Stimulated activated CD8-positive, alpha-beta memory T cell treated with anti-CD3 and anti-CD28 coated beads, Interleukin-12 subunit alpha, Interleukin-12 subunit beta, amount 100 ng/mL, for 24 hours (primary cell): ENCODE results near the gene FGD6.
"Not testable (repeated sequence)": the region's sequence is repeated elsewhere in the genome, so short reads cannot be mapped to it uniquely, and the experiment has no call there.

ENCODE experiments used
- DNase-seq: peaks from one replicate; pipeline ENCODE4 v3.0.0-alpha.2; 2020; ENCODE audit errors: extremely low read depth

The FGD6 gene

GRCh38 chr12:95217377-95218149 lies at the start of gene FGD6, which contains the start of gene VEZT:
Gene FGD6 (minus strand): TSS chr12:95217467. CDS start chr12:95217240, 227 bp downstream.
Gene VEZT (plus strand): TSS chr12:95217807. CDS start chr12:95217851, 44 bp downstream.
- peak; percentile 88 for DNase-seq

- no peak for DNase-seq
These were observed 49.0 kb upstream of the FGD6 start for GRCh38 chr12:95266254-95266653.

DNA sequence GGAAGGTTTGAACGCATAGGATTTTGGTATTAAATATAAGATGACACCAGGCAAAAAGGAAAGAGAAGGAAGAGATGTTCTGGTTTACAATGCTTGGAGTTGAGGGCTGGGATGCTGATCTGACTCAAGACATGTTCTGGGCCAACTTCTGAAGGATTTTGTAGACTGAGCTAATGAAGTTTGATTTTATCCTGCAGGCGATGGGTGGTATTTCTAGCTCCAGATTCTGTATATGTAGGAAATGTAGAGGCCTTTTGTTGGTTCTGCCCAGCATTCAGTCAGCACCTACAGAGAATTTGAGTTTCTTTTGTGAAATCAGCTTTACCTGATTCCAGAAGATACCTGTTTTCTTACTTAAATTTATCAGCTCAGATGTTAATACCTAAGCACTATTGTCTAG lies 48.5 kb upstream of the FGD6 start:
- DNase-seq, result no peak

DNA sequence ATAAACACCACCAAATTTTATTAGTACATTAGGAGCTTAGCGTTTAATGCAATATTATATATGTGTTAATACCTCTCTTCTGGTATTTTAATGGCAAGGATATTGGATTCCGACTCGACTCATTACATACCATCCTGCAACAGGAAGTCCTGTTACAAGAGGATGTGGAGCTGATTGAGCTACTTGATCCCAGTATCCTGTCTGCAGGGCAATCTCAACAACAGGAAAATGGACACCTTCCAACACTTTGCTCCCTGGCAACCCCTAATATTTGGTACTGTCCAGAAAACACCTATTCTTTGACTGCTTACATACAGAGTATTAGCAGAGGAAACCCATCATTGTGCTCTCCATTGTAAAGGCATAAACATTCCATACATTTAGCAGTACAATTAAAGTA lies 45.5 kb upstream of the FGD6 start:
- no peak for DNase-seq

- no peak for DNase-seq
These were observed 43.8 kb upstream of the FGD6 start for GRCh38 chr12:95261109-95261508.

GRCh38 chr12:95259368-95259767 lies 42.1 kb upstream of the FGD6 start:
- no peak for DNase-seq

DNA sequence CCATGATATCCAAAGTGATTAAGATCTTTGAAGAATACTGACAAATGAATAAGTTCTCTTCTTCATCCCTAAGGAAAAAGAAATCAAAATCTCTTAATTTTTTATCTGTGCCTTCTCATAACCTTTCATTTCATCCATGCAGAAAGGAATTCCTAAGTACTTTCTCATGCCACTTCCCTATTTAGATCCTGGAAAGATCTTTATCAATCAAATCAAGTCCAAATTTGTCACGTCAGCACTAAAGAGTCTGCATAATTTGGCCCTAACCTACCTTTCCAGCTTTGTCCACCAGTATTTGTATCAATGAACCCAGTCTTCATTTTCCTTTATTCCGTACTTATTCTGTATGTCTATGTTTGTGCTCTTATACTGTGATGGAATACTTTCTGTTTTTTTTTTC lies 41.5 kb upstream of the FGD6 start:
- no peak for DNase-seq

DNA sequence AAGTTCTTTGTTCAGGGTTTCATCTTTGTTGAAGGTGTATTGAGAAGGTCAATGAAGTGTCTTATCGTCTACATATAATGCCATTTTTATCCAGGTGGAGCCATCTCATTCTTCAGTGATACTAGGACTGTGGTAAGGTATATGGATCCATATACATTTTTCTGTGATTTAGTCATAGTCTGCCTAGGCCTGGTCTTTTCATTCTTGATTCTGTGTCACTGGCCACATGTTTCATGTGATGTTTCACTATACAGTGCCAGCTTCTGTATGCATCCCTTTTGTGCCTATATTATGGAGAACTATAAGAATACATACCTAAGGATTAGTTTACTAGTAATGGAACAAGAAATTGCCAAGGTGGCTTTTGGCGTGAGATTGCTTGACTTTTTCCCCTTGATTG lies 40.9 kb upstream of the FGD6 start:
- DNase-seq, result no peak

DNA sequence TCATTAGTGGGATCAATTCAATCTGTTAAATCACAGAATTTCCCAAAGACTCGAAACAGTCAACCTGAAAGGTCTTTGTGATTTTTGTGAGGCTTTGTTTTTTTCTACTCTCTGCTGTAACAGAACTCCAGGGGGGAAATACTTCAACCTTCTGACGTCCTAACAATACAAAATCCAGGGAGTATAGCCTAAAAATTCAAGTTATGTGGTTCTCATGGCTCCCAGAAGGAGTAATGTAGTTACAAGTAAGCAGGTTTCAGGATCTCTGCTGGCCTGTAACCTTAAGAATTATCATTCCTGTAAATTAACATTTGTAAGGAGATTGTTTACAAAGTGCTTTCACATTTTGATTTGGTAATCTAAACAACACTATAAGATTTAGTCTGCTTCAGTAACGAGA lies 40.3 kb upstream of the FGD6 start:
- DNase-seq, result no peak

DNA sequence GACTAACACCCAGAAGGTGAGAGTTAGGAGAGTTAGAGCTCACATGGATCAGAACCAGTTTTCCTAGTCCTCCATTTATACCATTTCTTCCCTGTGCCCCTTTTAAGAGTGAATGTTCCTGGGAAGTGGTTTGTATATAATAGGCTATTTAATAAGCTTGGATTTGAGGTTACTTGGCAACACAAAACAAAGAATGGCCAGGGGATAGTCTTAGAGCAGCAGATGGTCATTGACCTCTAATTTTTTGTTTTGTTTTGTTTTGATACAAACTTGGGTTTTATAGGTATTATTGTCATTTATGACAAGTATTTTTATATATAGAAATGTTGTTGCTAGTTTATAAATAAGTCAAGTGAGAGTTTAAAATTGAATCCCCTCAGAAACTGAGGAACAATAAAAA lies 36.1 kb upstream of the FGD6 start:
- no peak for DNase-seq

- no peak for DNase-seq
These were observed 31.5 kb upstream of the FGD6 start for GRCh38 chr12:95248604-95249360.

GRCh38 chr12:95248095-95248494 lies 30.8 kb upstream of the FGD6 start:
- no peak for DNase-seq

DNA sequence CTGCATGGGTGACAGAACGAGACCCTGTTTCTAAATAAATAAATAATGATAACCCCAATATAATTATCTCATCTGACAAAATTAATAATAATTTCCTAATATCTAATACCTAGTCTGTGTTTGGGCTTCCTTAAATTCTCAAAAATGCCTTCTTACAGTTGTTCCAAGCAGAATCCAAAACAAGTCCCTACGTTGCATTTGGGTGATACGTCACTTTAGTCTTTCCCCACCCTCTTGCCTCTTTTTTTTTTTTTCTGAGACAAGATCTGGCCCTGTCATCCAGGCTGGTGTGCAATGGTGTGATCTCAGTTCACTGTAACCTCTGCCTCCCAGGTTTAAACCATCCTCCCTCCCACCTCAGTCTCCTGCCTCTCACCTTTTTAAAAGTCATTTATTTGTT lies 27.1 kb upstream of the FGD6 start:
- DNase-seq, result no peak

DNA sequence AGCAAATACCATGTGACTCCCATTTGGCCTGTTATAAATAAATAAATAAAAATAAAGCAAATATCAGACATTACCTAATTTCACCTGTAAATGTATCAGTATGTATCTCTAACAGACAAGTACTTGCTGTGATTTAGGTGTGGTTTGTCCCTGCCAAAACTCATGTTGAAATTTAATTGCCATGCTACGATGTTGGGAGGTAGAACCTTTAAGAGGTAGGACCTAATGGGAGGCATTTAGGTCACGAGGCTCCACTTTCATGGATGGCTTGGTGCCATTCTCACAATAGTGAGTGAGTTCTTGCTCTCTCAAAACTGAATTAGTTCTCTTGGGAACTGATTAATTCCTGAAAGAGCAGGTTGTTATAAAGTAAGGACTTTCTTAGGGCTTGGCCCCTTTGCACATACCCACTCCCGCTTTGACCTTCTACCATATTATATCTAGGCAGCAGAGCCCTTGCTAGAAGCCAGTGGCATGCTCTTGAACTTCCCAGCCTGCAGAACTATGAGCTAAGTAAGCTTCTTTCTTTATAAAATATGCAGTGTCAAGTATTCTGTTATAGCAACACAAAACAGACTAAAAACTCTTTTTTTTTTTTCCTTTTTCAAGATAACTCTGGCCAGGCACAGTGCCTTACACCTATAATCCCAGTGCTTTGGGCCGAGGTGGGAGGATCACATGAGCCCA lies 26.4 kb upstream of the FGD6 start:
- no peak for DNase-seq

DNA sequence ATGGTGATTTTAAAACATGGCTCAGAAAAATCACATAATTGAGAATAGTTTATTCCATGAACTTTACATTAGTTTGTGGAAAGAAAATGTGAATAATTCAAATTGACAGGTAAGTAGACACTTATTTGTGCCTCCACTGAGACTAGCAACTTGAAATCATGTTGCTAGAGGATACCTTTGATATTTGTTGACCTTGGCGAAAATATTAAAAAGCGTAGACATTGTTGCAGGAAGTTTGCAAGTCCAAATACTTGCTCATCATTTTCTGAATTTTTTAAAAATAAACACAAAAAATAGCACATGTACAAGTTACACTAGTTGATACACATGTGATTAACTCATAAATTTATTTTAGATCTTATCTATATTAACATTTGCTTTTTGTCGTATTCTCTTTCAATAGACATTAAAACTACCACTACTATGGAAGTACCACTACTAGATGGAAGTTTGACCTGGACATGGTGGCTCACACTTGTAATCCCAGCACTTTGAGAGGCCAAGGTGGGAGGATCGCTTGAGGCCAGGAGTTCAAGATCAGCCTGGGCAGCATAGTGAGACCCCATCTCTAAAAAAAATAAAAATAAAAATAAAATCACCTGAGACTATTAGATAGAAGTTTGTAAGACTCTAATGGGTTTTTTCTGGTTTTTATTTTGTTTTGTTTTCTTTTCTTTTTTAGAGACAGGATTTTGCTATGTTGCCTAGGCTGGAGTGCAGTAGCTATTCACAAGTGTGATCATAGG lies 24.7 kb upstream of the FGD6 start:
- DNase-seq, result no peak

- DNase-seq, result not testable (repeated sequence)
These were observed 23.9 kb upstream of the FGD6 start for GRCh38 chr12:95241138-95241537.

DNA sequence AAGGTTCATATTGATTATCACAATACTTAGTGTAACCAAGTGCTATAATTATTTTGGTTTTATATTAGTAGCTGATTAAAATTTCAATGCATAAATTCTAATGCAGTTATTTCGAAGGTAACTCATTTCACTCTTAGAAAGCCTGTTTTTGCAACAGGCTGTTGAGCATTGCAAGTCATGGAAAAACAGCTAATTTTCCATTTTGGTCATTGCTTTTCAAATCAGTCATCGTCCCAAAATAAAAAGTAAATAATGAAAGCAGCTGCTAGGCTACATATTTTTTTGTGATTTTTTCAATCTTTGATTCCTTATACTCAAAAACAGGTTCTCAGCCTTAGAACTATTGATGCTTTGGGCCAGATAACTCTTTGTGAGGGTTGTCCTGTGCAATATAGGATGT lies 23.3 kb upstream of the FGD6 start:
- no peak for DNase-seq

- DNase-seq, result not testable (repeated sequence)
These were observed 22.6 kb upstream of the FGD6 start for GRCh38 chr12:95239835-95240234.

DNA sequence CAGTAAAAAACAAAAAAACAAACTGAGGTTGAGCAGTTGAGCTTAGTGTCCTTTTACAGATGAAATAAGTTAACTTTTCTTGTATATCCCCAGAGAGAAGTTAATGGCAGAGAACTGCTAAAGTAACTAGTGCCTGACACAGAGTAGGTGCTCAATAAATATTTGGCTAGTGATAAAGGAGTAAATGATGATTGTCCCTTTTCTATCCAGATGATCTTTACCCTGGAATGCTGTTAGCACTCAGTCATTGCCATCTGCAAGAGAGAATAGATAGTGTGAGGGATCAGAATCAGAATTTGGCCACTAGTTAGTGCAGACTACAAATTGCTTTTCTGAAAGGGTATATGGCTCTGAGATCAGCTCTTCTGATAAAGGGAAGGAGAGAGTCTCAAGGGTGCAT lies 21.9 kb upstream of the FGD6 start:
- no peak for DNase-seq

GRCh38 chr12:95238150-95238549 lies 20.9 kb upstream of the FGD6 start:
- DNase-seq, result no peak

- no peak for DNase-seq
These were observed 20.0 kb upstream of the FGD6 start for GRCh38 chr12:95237315-95237714.

- not testable (repeated sequence) for DNase-seq
These were observed 18.4 kb upstream of the FGD6 start for GRCh38 chr12:95235621-95236020.
